ENCODE results near the gene SRD5A2. TPM values are rescaled to one million over a fixed set of nuclear protein-coding genes. Genes with fewer than 3 reads are reported as not detected.

The SRD5A2 gene, protein sequence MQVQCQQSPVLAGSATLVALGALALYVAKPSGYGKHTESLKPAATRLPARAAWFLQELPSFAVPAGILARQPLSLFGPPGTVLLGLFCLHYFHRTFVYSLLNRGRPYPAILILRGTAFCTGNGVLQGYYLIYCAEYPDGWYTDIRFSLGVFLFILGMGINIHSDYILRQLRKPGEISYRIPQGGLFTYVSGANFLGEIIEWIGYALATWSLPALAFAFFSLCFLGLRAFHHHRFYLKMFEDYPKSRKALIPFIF
- not detected in 2 replicates for total RNA-seq
- long read RNA-seq = 0 reads

DNA sequence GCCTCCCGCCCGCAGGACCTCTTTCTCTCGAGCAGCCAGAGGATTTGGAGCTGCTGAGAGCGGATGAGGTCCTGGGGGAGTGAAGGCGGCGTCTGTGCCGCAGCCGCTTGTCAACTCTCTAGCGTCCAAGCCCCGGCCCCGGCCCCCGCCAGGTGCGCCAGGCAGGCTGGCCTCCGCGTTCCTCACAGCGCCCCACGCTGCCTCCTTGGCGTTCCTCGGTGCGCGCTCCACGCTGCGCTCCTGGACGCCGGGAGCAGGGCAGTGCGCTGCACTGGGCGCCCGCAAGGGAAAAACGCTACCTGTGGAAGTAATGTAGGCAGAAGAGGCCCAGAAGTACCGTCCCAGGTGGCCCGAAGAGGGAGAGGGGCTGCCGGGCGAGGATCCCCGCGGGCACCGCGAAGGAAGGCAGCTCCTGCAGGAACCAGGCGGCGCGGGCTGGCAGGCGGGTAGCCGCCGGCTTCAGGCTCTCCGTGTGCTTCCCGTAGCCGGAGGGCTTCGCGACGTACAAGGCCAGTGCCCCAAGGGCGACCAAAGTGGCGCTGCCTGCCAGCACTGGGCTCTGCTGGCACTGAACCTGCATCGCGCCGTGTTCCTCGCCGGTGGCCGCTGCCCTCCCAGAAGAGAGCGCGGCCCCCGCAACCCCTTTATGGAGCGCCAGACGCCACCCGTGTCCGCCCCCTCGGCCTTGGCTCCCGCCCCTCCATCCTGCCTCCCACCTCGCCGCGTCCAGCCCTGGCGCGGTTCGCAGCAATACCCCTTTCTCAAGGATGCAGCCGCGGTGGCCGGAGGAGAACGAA, at the start of gene SRD5A2:
SRD5A2 (minus strand) TSS at position 618 of the 797 bp plus-strand sequence; CDS start at position 580, 38 bp downstream.
- H3K27ac Mint-ChIP-seq (ENCODE audit: unreplicated experiment) = no peak within 1 kb of the TSS
- DNase-seq (ENCODE audit: extremely low spot score, unreplicated experiment) = peak; percentile 76
- H3K4me3 Mint-ChIP-seq (ENCODE audit: unreplicated experiment) = no peak within 1 kb of the TSS
- peaks cover 48% of the 10 kb centered on the region for H3K27me3 Mint-ChIP-seq (ENCODE audit: unreplicated experiment)
- TF ChIP-seq, protein P1, sequence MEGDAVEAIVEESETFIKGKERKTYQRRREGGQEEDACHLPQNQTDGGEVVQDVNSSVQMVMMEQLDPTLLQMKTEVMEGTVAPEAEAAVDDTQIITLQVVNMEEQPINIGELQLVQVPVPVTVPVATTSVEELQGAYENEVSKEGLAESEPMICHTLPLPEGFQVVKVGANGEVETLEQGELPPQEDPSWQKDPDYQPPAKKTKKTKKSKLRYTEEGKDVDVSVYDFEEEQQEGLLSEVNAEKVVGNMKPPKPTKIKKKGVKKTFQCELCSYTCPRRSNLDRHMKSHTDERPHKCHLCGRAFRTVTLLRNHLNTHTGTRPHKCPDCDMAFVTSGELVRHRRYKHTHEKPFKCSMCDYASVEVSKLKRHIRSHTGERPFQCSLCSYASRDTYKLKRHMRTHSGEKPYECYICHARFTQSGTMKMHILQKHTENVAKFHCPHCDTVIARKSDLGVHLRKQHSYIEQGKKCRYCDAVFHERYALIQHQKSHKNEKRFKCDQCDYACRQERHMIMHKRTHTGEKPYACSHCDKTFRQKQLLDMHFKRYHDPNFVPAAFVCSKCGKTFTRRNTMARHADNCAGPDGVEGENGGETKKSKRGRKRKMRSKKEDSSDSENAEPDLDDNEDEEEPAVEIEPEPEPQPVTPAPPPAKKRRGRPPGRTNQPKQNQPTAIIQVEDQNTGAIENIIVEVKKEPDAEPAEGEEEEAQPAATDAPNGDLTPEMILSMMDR (IDR thresholded peaks at IDR 0.05) = no peak
- H3K4me1 Mint-ChIP-seq (ENCODE audit: unreplicated experiment) = peaks cover 3% of the 10 kb centered on the region
- peaks cover 4% of the 10 kb centered on the region for H3K9me3 Mint-ChIP-seq (ENCODE audit: unreplicated experiment)
- H3K36me3 Mint-ChIP-seq (ENCODE audit: unreplicated experiment) = no peaks in the 10 kb centered on the region

DNA sequence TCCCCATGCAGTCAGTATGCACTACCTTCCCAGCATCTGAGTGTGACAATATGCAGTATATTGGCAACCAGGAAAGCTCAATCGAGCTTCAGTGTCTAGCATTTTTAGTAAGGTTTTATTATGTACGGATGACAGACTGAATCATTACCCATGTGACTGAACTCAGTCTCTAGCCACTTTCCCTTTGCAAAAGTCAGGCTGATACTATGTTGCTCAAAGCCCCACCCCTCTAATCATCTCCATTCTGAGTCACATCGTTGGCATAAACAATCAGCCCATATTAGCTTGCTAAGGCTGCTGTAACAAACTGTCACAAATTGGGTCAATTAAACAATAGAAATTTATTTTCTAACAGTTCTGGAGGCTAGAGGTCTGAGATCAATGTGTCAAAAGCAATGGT, 25.8 kb upstream of the SRD5A2 start:
- Mint-ChIP-seq H3K36me3 (ENCODE audit: unreplicated experiment) (no peaks in the 10 kb centered on the region), H3K27ac (ENCODE audit: unreplicated experiment) (no peak overlapping the region), H3K27me3 (ENCODE audit: unreplicated experiment) (no peaks in the 10 kb centered on the region), H3K9me3 (ENCODE audit: unreplicated experiment) (peaks cover 23% of the 10 kb centered on the region), H3K4me1 (ENCODE audit: unreplicated experiment) (no peaks in the 10 kb centered on the region), H3K4me3 (ENCODE audit: unreplicated experiment) (no peak overlapping the region)
- TF ChIP-seq, protein P1 (IDR thresholded peaks at IDR 0.05) = no peak
- DNase-seq (ENCODE audit: extremely low spot score, unreplicated experiment) = no peak

DNA sequence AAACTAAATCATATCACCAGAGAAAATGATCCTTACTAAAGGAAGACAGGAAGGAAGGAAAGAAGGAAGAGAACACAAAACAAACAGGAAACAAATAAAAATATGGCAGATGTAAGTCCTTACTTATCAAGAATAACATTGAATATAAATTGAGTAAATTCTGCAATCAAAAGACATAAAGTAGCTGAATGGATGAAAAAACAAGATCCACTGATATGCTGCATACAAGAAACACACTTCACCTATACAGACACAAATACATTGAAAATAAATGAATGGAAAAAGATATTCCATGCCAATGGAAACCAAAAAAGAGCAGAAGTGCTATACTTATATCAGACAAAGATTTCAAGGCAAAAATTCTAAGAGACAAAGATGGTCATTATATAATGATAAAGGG, 18.0 kb upstream of the SRD5A2 start:
- no peak overlapping the region for H3K27ac Mint-ChIP-seq (ENCODE audit: unreplicated experiment)
- H3K4me1 Mint-ChIP-seq (ENCODE audit: unreplicated experiment) = no peaks in the 10 kb centered on the region

DNA sequence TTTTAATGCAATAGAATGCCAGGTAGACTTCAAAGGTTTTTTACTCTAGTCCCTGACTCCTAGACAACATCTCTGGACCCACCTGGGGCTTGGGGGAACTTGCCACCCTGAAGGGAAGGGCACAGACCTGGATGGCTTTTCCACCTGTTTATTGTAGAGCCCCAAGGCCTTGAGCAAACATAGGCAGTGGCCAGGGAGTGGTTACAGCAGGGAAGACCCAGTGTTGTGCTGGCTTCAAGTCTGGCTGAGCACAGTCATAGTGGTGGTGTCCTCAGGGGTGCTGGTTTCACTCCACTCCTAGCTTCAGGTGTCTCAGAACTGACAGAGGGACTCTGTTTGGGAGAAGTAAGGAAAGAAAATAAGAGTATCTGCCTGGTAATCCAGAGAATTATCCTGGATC, 5.5 kb upstream of the SRD5A2 start:
- Mint-ChIP-seq H3K9me3 (ENCODE audit: unreplicated experiment) (peaks cover 3% of the 10 kb centered on the region), H3K4me1 (ENCODE audit: unreplicated experiment) (peaks cover 1% of the 10 kb centered on the region), H3K36me3 (ENCODE audit: unreplicated experiment) (no peaks in the 10 kb centered on the region), H3K27ac (ENCODE audit: unreplicated experiment) (no peak overlapping the region), H3K4me3 (ENCODE audit: unreplicated experiment) (no peak overlapping the region), H3K27me3 (ENCODE audit: unreplicated experiment) (peaks cover 19% of the 10 kb centered on the region)
- DNase-seq (ENCODE audit: extremely low spot score, unreplicated experiment) = peak; percentile 65
- TF ChIP-seq, protein P1 (IDR thresholded peaks at IDR 0.05) = no peak

More for the DNA sequence above, 18.0 kb upstream of the SRD5A2 start:
- Mint-ChIP-seq H3K36me3 (ENCODE audit: unreplicated experiment) (no peaks in the 10 kb centered on the region), H3K4me3 (ENCODE audit: unreplicated experiment) (no peak overlapping the region), H3K27me3 (ENCODE audit: unreplicated experiment) (no peaks in the 10 kb centered on the region), H3K9me3 (ENCODE audit: unreplicated experiment) (peaks cover 23% of the 10 kb centered on the region)
- TF ChIP-seq, protein P1 (IDR thresholded peaks at IDR 0.05) = no peak
- no peak for DNase-seq (ENCODE audit: extremely low spot score, unreplicated experiment)
